GM21423 (cell line): ENCODE measurements around the gene ZMAT3.
"Not testable (repeated sequence)": the region's sequence is repeated elsewhere in the genome, so short reads cannot be mapped to it uniquely, and the experiment has no call there.

Source experiments
- ATAC-seq: cut with Tn5 transposase; IDR thresholded peaks from one replicate; pipeline ENCODE4 v1.9.1; 2021; ENCODE audit warnings: mild to moderate bottlenecking, moderate library complexity; ENCODE audit not compliant: unreplicated experiment

ZMAT3 gene

DNA sequence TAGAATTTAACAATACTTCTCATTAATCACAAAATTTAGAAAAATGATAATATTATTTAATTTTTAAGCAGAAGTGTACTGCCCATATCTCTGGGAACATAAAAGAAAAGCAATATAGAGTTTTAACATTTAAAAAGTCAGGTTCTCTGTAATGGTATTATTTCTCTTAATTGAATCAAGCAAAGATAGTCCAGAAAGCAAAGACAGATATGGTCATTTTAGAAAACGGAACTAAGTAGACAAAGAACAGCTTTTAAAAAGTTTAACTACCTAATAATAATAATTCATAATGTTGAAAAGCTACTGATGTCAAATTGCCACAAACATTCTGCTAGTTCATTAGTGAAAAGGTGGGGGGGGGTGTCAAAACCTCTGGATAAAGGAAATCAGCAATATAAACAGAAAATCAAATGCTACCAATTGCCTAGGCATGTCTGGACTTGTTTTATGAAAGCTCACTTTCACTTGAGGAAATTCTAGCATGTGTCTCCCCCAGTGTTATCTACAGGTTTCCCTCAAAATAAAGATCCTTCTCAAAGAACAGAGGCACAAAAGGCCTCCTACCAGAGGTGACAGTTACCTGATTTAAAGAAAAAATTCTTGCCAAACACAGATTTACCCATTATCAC, 1.7 kb downstream of the ZMAT3 start:
- ATAC-seq: no peak

DNA sequence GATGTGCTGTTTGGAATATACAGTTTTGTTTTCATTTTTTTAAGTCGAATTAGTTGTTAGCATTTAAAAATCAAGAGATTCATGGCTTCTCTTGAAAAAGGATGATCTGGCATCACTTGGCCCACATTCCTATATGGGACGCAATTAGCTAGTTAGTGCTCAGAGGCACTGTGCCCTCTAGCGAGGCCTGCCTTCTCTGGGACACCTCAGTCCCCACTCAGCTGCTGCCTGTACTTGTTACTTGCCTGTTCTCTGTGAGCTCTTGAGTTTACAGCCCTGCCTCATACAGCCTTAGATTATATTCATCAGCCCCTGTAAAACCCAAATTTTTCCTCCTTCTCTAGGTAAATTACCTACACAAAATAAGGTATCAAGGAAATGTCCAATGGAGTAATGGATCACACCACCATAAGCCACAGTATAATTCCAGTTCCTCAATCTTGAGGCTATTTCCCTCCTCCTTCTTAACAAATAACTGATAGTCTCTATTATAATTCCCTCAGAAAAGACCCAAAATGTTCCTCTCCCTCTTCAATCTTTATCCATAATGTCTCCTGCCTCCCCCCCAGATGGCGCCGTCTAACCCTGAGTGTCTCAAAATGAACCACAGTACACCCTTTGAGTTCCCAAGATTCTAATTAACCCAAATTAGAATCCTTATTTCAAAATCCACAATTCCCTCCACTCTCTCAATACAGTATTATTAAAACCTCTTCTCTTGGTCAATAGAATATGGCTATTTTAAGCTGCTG, 2.7 kb downstream of the ZMAT3 start:
- no peak for ATAC-seq

DNA sequence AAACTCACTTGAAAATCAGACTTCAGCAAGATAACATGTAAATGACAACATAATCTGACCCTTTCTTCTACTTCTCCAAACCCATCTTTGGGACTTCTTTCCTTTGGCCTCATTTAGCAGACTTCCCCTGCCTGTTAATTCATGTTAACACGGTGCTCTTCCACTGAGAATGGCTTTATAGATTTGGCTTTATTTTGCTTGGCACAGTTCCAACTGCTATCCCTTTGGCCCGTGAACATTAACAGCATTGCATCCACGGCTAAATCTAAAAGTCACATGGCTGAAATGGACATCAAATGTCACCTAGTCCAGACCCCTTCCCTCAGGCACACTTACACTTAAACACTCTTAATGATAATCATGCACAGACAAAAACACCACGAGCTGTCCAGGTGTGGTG, 3.8 kb downstream of the ZMAT3 start:
- ATAC-seq: no peak

DNA sequence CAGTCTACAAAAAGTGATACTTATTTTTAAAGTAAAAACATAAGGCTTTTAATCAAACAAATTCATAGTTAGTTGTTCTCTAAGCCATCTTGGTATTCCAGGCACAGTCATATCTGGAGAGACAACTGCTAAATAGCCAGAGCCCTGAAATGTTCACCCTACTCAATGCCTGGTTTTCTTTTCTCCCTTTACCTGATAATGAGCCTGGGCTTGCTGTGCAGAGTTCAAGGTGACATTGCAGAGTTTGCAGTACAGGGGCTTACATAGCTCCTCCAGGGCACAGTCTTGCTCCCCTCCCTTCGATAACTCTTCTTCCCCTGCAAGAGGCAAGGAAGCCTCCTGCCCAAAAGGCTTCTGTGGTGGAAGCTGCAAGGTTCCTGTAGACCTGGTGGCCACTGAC, 4.3 kb downstream of the ZMAT3 start:
- no peak for ATAC-seq

DNA sequence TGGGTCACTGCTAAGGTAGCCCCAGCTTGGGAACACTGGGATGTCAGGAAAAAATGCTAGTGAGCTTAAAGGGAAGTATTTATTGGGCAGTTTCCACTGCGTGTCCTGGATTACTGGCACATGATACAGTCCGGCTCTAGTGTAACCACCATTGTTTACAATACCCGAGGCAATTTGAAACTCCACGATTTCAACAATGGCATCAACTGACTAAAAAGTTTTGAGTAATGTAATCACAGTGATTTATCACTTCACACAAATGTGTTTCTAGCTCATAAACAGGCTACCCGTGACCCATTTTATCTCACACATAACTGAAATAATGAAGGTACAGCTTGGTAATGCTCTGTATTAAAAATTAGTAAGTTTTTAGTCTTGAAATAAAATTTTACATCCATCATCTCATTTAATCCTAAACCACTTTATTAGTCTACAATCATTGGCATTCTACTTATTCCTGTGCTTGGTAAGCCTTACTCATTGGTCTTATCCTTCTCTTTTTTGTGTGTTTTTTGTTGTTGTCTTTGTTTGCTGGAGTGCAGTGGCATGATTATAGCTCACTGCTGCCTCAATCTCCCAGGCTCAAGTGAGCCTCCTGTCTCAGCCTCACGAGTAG, 7.6 kb downstream of the ZMAT3 start:
- no peak for ATAC-seq

DNA sequence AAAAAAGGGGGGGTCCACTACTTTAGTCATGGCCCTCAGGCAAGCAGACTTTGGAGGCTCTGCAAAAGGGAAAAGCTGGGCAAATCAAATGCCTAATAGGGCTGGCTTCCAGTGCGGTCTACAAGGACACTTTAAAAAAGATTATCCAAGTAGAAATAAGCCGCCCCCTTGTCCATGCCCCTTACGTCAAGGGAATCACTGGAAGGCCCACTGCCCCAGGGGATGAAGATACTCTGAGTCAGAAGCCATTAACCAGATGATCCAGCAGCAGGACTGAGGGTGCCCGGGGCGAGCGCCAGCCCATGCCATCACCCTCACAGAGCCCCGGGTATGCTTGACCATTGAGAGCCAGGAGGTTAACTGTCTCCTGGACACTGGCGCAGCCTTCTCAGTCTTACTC, 15.3 kb downstream of the ZMAT3 start:
- ATAC-seq: no peak

DNA sequence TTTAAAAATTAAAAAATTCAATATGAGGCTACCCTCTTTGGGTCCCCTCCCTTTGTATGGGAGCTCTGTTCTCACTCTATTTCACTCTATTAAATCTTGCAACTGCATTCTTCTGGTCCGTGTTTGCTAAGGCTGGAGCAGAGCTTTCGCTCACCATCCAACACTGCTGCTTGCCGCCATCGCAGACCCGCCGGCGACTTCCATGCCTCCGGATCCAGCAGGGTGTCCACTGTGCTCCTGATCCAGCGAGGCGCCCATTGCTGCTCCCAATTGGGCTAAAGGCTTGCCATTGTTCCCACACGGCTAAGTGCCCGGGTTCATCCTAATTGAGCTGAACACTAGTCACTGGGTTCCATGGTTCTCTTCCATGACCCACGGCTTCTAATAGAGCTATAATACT, 17.0 kb downstream of the ZMAT3 start:
- ATAC-seq: not testable (repeated sequence)

DNA sequence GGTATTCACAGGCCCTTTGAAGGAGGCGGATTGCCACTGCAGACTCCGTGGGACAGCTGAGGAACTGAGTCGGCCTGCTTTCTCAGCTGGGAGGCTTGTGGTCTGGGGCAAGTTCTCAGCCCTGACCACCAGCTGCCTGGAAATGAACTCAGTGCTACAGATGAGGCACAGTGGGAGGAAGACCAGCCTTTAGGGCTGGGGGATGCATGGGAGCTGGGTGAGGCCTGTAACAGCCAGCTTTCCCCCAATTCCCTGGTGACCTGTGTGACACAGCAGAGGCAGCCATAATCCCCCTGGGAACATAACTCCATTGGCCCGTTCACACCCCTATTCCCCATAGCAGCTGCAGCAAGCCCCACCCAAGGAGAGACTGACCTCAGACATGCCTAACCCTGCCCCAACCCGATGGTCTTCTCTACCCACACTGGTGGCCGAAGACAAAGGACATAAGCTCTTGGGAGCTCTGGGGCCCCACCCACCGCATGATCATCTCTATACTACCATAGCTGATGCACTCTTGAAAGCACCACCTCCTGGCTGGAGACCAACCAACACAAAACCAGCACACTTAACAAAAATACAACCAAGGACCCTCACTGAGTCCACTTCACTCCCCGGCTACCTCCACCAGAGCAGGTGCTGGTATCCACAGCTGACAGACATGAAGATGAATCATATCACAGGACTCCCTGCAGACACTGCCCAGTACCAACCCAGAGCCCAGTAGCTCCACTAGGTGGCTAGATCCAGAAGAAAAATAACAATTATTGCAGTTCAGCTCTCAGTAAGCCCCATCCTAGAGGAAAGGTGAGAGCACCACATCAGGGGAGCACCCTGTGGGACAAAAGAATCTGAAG, 24.9 kb downstream of the ZMAT3 start:
- ATAC-seq: peak; percentile 85

DNA sequence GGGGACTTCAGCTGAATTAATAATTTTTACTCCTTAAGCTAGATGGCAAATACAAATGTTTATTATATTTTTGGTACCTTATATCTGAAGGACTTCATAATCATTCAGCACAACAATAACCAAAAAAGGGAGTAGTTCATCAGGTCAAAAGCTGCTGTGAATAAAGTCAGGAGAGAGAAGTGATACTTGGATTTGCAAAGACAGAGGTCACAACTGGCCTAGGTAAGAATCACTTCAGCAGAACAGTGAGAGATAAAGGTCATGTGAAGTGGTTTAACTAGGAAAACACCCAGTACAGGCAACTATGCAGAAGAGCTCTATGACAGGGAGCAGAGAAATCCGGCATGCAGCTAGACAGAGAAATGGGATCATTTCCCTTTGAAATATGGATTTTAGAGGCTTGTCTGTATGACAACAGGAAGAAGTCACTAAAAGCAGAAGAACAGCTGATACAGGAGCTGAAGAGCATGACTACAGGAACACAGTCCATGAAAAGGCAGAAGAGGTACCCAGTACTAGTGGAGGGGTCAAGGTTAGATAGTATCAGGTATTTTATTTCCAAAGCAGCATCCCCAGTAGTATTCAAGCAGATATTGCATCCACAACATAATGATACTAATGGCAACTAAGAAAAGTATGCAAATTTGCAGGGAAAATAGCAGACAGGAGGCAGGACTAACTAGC, 25.7 kb downstream of the ZMAT3 start:
- peak; percentile 50 for ATAC-seq

DNA sequence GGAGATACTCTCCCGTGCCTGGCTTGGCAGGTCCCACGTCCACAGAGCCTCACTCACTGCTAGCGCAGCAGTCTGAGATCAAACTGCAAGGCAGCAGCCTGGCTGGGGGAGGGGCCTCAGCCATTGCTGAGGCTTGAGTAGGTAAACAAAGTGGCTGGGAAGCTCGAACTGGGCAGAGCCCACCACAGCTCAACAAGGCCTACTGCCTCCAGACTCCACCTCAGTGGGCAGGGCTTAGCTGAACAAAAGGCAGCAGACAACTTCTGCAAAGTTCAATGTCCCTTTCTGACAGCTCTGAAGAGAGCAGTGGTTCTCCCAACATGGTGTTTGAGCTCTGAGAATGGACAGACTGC, 32.7 kb downstream of the ZMAT3 start:
- not testable (repeated sequence) for ATAC-seq

DNA sequence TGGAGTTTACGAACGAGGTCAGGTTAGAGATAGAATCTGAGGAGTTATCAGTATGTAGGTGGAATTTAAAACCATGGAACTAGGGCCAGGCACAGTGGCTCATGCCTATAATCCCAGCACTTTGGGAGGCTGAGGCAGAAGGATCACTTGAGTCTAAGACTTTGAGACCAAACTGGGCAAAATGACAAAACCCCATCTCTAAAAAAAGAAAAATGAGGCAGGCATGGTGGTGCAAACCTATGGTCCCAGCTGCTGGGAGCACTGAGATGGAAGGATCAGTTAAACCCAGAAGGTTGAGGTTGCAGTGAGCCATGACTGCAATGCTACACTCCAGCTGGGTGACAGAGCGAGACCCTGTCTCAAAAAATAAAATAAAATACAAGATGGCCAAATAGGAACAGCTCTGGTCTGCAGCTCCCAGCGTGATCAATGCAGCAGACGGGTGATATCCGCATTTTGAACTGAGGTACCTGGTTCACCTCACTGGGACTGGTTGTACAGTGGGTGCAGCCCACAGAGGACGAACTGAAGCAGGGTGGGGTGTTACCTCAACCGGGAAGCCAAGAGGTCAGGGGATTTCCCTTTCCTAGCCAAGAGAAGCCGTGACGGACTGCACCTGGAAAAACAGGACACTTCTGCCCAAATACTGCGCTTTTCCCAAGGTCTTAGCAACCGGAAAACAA, 33.3 kb downstream of the ZMAT3 start:
- no peak for ATAC-seq

DNA sequence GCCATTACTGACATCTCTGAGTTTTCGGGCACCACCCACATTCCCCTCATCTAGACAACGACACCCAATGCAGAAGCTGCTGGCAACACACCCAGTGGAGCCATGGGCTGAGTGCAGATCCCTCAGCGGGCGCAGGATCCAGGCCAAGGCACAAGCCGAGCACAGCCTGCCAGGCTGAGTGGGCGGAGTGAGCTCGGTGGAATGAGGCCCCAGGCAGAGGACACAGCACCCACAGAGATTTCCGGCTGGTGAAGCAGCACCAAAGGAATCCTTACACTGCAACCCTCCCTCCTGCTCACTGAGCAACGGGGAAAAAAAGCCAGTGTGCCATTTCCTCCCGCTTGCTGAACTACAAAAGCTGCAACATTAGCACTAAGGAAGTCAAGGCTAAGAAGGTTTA, 34.3 kb downstream of the ZMAT3 start:
- no peak for ATAC-seq

DNA sequence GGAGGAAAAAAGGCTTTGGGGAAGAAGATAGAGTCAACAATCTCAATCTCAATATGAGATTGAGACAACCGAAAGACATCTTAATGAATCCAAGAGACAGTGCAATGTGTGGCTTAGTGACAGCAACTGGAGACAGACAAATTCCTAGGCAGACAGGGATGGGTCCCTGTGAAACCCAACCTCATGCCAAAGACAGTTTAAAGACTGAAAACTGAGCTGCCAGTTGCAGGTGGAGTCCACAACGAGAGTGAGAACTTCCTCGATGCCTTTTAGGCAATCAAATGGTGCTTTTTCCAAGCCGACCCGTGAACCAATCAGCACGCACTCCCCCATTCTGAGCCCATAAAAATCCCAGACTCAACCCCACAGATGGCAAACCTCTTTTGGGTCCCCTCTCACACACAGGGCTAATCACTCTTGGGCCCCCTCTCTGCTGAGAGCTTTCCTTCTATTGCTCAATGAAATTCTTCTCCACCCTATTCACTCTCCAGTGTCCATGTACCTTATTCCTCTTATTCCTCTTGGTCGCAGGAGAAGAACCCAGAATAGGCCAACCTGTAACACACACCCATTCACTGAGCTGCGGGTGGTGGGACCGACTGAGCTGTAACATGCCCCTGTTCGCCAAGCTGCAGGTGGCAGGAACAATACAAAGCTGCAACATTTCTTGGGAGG, 34.8 kb downstream of the ZMAT3 start:
- ATAC-seq: no peak

DNA sequence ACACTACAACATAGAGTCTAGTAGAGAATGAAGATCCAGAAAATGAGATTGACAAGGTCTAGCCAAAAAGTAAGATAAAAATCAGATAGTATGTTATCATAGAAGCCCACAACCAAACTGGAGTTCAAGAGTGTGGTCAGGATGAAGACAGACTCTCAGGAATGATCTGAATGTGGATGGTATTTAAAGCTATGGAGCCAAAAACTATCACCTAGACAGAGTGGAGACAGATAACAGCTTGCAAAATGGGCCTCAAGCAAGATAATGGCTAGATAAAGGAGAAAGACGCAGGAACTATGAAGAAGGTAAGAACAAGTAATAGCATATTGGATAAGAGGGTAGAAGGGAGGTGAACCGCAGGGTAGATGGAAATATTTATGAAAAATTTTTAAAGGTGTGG, 35.4 kb downstream of the ZMAT3 start:
- no peak for ATAC-seq

DNA sequence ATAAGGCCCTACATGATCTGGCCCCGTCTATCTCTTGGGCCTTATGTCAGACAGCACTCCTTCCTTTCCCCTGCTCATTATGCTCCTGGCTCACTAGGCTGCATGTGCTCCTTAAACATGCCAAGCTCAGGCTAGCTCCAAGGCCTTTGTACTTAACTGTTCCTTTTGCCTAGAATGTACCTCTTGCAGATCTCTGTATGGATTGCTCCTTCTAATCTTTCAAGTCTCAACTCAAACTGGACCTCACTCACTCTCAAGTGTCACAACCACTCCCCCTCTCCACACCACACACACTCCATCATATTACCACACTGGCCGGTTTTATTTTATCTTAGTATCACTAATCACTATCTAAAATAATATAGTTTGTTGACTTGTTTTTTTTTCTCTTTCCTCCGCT, 36.4 kb downstream of the ZMAT3 start:
- ATAC-seq: no peak

DNA sequence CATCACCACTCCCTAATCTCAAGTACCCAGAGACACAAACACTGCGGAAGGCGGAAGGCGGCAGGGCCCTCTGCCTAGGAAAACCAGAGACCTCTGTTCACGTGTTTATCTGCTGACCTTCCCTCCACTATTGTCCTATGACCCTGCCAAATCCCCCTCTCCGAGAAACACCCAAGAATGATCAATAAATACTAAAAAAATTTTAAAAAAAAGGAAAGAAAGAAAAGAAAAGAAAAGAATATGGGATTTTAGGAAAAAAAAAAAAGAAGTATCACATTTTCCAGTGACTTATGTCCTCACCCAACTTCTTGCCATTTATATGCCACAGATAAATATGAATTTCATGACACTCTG, 38.3 kb downstream of the ZMAT3 start:
- not testable (repeated sequence) for ATAC-seq

DNA sequence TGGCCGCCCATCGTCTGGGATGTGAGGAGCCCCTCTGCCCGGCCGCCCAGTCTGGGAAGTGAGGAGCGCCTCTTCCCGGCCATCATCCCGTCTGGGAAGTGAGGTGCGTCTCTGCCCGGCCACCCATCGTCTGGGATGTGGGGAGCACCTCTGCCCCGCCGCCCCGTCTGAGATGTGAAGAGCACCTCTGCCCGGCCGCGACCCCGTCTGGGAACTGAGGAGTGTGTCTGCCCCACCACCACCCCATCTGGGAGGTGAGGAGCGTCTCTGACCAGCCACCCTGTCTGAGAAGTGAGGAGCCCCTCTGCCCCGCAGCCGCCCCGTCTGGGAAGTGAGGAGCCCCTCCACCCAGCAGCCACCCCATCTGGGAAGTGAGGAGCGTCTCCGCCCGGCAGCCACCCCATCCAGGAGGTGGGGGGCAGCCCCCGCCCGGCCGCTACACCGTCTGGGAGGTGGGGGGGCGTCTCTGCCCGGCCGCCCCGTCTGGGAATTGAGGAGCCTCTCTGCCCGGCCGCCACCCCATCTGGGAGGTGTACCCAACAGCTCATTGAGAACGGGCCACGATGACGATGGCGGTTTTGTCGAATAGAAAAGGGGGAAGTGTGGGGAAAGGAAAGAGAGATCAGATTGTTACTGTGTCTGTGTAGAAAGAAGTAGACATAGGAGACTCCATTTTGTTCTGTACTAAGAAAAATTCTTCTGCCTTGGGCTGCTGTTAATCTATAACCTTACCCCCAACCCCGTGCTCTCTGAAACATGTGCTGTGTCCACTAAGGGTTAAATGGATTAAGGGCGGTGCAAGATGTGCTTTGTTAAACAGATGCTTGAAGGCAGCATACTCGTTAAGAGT, 38.9 kb downstream of the ZMAT3 start:
- ATAC-seq: not testable (repeated sequence)

DNA sequence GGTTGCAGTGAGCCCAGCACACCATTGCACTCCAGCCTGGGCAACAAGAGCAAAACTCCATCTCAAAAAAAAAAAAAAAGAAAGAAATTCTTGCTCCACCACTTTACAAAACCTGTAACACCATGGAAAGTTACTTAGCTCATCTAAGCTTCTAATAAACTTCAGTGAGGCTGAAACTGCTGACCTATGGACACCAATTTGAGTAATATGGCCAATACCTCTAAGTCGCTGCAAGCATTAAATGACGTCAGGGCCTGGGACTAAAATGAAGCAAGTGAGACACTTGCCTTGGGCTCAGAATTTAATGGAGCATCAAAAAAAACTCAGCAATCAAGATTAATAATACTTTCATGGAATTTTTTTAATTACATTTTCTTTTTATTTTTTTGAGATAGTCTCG, 42.5 kb downstream of the ZMAT3 start:
- no peak for ATAC-seq

DNA sequence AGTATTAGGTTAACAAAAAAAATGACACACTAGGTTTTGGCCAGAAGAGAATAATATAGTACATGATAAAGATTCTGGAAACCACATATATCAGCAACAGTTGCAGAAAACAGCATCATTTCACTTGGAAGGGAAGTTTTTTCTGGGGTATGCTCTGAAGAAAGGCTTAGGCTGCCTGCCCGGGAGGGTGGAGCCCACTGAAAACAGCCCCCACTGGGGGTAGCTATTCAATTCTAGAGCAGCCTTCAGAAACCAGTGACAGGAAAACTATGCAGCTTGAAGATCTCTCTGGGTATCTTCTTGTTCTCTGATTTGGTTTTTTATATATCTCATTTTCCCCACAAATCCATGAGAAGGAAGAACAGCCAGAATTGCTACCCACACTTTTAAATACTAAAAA, 43.2 kb downstream of the ZMAT3 start:
- ATAC-seq: no peak
